Skeletal muscle tissue (tissue), 4 donors: ENCODE data around the gene TANC1. TPM values are rescaled to one million over a fixed set of nuclear protein-coding genes. Genes with fewer than 3 reads are reported as not detected.
A peak's percentile ranks its signal among the peaks of the same experiment; 100 is the strongest.

Experiments used
- H3K27ac ChIP-seq: one replicate; pipeline ENCODE4 v1.7.0; 2013; ENCODE audit warnings: mild to moderate bottlenecking, low read depth, low read length, inconsistent platforms
- H3K27me3 ChIP-seq, 3 donors: one replicate each; pipeline ENCODE4 v1.7.0; 2013; ENCODE audit warnings: low read length in 3 of 3; ENCODE audit not compliant: control insufficient read depth in 3 of 3, insufficient read depth in 3 of 3
- H3K36me3 ChIP-seq, 3 donors: one replicate each; pipeline ENCODE4 v1.7.0; 2013; ENCODE audit warnings: low read length in 3 of 3; ENCODE audit not compliant: control insufficient read depth in 3 of 3, insufficient read depth in 3 of 3
- H3K4me1 ChIP-seq, 3 donors: one replicate each; pipeline ENCODE4 v1.7.0; 2013; ENCODE audit warnings: low read length in 3 of 3, mild to moderate bottlenecking in 3 of 3; ENCODE audit not compliant: control insufficient read depth in 3 of 3, insufficient read depth in 3 of 3
- H3K4me3 ChIP-seq, 3 donors: one replicate each; pipeline ENCODE4 v1.7.0; 2013; ENCODE audit warnings: low read length in 3 of 3
- H3K9ac ChIP-seq, 3 donors: one replicate each; pipeline ENCODE4 v1.7.0; 2013; ENCODE audit warnings: low read length in 3 of 3, mild to moderate bottlenecking in 3 of 3, moderate library complexity in 2 of 3, low read depth in 1 of 3
- H3K9me3 ChIP-seq, 3 donors: one replicate each; pipeline ENCODE4 v1.7.0; 2013; ENCODE audit warnings: low read length in 3 of 3; ENCODE audit not compliant: control insufficient read depth in 3 of 3
- total RNA-seq: library from RNA; depleted of rRNA; stranded (reverse); fragments of >200 nt; gene quantifications from one replicate; pipeline ENCODE4 v1.2.3, GENCODE V29; 2014
- donor health status: Osteomylitis.

The TANC1 gene
- total RNA-seq, 1 donor from 2014 or later: 38.1 TPM

DNA sequence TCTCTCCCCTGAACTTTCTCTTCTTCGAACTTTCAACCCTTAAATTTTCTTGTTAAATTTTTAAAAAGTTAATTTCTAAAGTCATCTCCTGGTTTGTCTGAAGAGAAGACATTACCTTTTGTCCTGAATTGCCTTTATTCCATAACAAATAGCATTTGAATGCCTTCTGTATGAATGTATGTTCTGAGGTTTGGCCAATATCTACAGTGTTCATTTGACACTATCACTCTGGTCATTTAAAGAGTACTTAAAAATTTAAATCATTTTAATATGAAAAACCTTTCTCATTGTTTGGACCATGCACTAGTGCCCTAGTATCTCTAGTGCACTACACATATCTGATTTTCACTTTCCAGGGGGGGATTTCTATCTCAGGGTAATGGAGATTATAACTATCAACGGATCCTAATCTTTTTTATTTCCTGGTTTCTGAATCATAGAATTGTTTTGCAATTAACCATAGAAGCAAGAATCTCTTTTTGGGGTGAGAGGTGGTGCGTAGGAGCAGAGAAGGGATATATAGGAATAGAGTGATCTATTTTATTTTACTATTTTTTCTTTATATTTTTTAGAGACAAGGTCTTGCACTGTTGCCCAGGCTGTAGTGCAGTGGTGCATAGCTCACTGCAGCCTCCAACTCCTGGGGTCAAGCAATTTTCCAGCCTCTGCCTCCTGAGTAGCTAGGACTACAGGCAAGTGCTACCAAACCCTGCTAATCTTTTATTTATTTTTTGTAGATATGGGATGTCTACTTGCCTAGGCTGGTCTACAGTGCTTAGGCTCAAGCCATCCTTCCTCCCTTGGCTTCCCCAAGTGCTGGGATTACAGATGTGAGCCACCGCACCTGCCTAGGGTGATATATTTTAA lies 25.5 kb downstream of the TANC1 start:
- H3K27ac ChIP-seq: no peak overlapping the region
- H3K4me3 ChIP-seq: no peak overlapping the region
- no peak overlapping the region for H3K9ac ChIP-seq
- H3K9me3 ChIP-seq: no peaks in the 10 kb centered on the region
- H3K36me3 ChIP-seq: no peaks in the 10 kb centered on the region
- peaks cover 5 to 11% (median 7%) of the 10 kb centered on the region in 3 donors for H3K4me1 ChIP-seq
- H3K27me3 ChIP-seq: no peaks in the 10 kb centered on the region

DNA sequence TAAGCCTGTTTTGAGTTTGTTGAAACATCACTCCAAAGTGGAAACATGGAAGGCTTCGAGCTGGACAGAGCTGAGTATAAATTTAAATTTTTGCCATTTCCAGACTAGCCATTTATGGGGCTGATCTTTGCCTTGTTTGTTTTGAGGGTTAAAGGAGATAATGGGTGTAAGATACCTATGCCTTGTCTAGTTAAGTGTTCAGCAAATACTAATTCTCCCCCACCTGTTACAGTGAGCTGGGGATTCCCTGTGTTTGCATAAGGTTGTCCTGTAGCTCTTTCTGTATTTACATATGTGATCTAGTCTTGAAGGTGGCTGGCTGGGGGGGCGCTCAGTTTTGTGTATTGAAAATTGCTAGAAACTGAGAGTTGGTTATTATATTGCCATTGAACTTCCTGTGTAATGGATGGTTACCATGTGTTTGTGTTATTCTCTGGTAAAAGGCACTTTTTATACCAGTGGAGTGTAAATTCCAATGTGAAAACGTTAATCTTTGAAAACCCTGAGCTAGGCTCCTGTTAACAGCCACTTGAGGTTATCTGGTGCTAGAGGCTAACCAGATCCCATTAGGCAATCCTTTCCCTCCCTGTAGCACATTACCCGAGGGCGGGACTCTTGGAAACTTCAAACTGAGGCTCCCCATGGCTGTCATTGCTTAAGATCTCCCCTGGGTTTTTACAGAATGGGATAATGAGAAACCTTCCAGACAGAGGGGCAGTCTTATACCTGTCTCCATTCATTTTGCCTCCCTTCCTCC lies 26.7 kb downstream of the TANC1 start:
- no peaks in the 10 kb centered on the region for H3K36me3 ChIP-seq
- H3K9ac ChIP-seq: no peak overlapping the region
- no peak overlapping the region for H3K27ac ChIP-seq
- H3K4me3 ChIP-seq: no peak overlapping the region
- H3K4me1 ChIP-seq: peaks cover 5 to 11% (median 7%) of the 10 kb centered on the region in 3 donors
- no peaks in the 10 kb centered on the region for H3K9me3 ChIP-seq
- no peaks in the 10 kb centered on the region for H3K27me3 ChIP-seq

DNA sequence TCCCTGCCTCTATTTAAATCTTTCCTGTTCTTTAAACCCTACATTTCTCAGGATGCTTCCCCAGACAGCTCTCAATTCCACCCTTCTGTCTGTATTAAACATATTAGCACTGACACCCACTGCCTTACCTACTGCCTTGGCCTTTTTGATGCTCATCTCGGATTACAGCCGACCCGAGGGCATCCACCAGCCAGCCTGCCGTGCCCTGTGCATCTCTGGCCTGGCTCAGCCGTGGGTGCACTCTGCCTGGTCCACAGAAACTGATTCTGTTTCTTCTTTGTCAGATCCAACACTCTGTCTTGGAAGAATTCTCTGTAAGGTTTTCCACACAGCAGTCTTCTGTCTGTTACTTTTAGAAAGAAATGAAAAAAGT lies 27.2 kb downstream of the TANC1 start:
- no peaks in the 10 kb centered on the region for H3K9me3 ChIP-seq
- H3K27ac ChIP-seq: no peak overlapping the region
- H3K4me1 ChIP-seq: peaks cover 5 to 11% (median 7%) of the 10 kb centered on the region in 3 donors

DNA sequence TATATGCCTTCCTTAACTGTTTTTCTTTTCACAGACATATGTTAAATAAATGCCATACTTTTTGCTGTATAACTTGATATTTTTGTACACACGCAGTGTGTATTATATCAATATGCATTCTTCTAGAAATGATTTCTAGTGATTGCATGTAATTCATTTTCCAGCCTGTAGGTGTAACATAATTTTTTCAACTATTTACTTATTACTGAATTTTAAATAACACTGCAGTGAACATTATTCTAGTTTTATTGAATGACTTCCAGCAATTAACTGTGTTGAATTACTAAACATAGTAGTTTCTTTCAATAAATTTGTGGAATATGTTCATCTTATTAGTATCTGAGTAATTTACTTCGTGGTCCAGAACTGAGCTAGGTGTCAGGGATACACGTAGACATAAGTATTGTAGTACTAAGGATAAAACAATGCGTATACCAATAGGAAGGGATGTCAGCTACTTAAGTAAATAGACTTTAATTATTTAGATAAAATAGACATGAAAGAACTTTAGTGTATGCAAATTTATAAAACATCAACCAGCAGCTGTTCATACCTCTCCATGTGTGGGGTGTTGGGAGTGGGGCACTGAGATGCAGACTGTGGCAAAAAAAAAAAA lies 28.0 kb downstream of the TANC1 start:
- H3K9me3 ChIP-seq: no peaks in the 10 kb centered on the region
- H3K4me1 ChIP-seq: peaks cover 5 to 11% (median 7%) of the 10 kb centered on the region in 3 donors
- no peak overlapping the region for H3K27ac ChIP-seq

More for the DNA sequence above, 27.2 kb downstream of the TANC1 start:
- Histone ChIP-seq H3K4me3 (no peak overlapping the region), H3K36me3 (no peaks in the 10 kb centered on the region), H3K9ac (no peak overlapping the region), H3K27me3 (no peaks in the 10 kb centered on the region)

DNA sequence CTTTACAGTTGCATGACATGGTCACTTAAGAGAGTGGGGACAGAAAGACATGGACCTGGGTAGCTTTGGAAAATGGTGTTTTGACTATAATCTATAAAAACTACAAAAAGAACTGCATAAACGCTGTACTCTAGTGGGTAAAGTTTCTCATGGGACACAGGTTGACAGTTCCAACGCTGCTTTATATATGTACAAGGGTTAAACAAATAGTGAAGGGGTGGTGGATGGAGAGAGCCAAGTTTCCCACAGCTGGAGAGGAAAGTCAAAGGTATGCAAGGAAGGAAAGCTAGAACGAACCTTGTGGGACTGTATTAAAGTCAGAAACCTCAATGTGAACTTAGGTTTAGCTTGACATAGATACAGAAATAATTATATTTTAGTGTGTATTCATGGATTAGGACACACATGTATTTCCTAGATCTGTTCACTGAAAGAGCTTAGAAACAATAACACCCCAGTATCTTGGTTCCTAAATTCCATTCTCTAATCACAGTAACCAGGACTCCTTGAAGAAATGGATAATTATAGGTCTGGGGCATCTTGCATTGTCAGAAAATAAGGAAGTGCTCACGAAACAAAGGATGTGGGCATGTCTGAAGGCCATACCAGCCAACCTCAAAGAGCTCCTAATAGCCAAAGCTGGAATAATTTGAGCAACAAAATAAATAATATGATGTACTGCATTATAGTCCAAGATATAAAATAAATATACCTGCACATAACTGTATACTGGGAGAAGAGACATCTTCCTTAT lies 28.8 kb downstream of the TANC1 start:
- H3K27ac ChIP-seq: no peak overlapping the region
- no peak overlapping the region for H3K4me3 ChIP-seq
- H3K36me3 ChIP-seq: no peaks in the 10 kb centered on the region
- H3K27me3 ChIP-seq: no peaks in the 10 kb centered on the region
- no peaks in the 10 kb centered on the region for H3K9me3 ChIP-seq
- peaks cover 5 to 11% (median 7%) of the 10 kb centered on the region in 3 donors for H3K4me1 ChIP-seq
- no peak overlapping the region for H3K9ac ChIP-seq

More for the DNA sequence above, 28.0 kb downstream of the TANC1 start:
- Histone ChIP-seq H3K27me3 (no peaks in the 10 kb centered on the region), H3K9ac (no peak overlapping the region), H3K4me3 (no peak overlapping the region), H3K36me3 (no peaks in the 10 kb centered on the region)

DNA sequence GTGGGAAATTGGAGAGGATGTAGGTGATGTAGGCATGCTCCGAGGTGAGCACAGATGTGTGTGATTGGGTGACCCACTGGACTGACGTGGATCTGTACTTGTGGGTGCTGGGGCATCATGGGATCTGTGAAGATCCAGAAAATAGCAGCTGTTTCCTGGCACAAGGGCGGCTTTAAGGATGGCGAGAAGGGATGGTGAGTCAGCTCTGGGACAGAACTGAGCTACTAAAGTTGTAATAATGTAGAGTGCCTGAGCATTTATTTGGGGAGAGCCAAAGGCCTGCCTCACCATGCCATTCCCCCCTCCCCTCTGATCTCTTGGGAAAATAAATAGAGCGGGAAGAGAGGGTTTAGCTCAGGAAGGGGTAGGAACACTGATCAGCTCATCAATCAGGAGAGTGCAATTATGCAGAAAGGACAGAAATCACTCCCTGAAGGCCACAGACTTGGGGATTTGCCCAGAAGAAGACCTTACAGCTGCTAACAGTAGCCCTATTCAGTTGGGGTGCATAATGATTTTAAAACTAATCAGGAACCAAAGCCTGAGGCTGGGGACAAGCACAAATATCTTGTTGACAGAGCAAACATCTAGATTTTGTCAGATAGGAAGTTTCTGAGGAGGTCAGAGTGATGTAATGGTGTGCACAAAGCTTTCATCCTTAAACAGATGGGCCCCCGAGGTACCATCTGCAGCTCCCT lies 30.3 kb downstream of the TANC1 start:
- Histone ChIP-seq H3K36me3 (no peaks in the 10 kb centered on the region), H3K4me3 (no peak overlapping the region), H3K4me1 (peaks cover 5 to 11% (median 7%) of the 10 kb centered on the region in 3 donors), H3K9ac (no peak overlapping the region), H3K27ac (peak overlapping the region; percentile 16), H3K27me3 (no peaks in the 10 kb centered on the region), H3K9me3 (no peaks in the 10 kb centered on the region)

DNA sequence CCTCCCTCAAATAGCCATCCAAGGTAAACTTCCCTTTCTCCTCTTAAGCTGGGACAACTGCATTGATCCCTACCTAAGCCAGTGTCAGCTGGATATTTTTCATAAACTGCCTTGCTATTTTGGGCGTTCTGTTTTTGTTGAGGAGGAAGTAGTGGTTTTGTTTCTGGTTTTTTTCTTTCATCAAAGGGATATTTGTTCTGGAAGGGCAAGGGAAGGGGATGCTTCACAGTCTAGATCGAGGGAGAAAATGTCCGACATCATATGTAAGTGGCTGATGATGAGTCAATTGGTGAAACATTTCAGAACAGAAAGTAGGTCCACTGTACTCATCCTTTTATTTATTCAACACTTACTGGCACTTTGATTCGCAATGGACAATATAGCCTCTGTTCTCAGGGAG lies 31.0 kb downstream of the TANC1 start:
- Histone ChIP-seq H3K4me3 (no peak overlapping the region), H3K4me1 (peaks cover 5 to 11% (median 7%) of the 10 kb centered on the region in 3 donors), H3K27ac (peak overlapping the region; percentile 16), H3K27me3 (no peaks in the 10 kb centered on the region), H3K9me3 (no peaks in the 10 kb centered on the region), H3K36me3 (no peaks in the 10 kb centered on the region), H3K9ac (no peak overlapping the region)

DNA sequence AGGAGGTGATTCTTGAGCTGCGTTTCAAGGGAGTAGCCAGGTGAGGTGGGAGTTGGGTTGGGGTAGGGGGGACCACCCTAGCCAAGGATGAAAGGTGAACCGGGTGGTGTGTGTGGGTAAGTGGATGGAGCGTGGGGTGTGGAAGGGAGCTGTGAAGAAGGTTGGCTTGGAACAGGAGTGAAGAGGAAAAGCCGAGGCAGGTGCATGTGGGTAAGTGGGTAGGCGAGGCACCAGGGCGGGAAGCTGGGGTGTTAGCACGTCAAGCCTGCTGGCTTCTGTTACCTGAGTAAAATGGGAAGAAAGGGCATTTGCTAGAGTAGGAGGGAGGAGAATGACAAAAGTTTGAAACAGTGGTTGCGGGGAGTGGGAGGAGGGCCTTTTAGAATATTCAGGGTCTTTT lies 31.6 kb downstream of the TANC1 start:
- no peak overlapping the region for H3K4me3 ChIP-seq
- no peaks in the 10 kb centered on the region for H3K36me3 ChIP-seq
- no peaks in the 10 kb centered on the region for H3K9me3 ChIP-seq
- H3K4me1 ChIP-seq: peaks cover 5 to 11% (median 7%) of the 10 kb centered on the region in 3 donors
- H3K27ac ChIP-seq: no peak overlapping the region
- no peak overlapping the region for H3K9ac ChIP-seq
- no peaks in the 10 kb centered on the region for H3K27me3 ChIP-seq

DNA sequence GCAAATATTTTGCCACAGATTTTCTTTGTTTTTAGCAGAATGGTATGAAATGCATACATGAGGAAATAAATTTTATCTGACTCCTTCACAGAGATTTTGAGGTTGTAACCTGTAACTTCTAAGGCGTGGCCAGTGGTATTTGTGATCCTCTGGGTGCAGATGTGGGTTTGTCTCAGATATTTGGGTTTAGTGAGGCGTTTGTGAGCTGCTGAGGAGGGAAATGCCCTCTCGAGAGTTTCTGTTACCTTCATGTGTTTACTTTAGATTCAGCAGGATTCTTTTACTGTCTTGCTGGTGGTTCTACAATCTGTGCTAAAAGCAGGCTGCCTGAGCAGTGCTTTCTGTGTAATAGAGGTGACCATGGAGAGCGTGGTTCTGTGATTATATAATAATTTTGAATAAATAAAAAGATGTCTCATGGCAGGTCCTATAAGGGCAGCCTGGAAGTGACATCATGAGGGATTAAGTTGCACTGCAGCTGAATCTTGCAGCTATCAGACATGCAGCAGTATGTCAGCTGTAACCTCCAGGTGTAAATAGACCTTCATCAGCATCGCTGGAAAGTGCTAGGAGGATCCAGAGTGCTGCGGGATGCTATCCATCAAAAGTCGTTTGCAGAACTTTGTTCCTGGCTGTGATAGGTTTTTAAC lies 34.1 kb downstream of the TANC1 start:
- H3K36me3 ChIP-seq: no peaks in the 10 kb centered on the region

More for the DNA sequence above, 34.1 kb downstream of the TANC1 start:
- peaks cover 4 to 7% (median 5%) of the 10 kb centered on the region in 3 donors for H3K4me1 ChIP-seq
- no peaks in the 10 kb centered on the region for H3K27me3 ChIP-seq
- no peaks in the 10 kb centered on the region for H3K9me3 ChIP-seq
- no peak overlapping the region for H3K9ac ChIP-seq
- no peak overlapping the region for H3K27ac ChIP-seq
- H3K4me3 ChIP-seq: no peak overlapping the region
